ENCODE results near the gene YKT6.
A peak's percentile ranks its signal among the peaks of the same experiment; 100 is the strongest.

Gene YKT6

DNA sequence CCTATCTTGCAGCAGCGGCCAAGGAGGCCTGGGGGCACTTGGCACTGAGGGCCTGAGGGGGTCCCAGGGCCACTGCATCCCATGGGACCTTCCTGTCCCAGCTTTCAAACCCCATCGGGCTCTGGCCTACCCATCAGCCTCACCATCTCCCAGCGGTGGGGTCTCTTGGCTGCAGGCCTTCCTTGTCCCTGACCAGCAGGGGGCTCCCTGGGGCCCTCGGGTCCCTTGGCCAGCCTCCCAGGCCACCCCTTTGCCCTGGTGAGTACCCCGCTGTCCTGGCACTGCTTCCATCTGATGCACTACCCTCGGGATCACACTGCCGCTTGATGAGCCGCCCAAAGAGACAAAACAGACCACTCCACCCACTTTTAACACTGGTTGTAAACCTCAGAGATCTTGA lies 43.5 kb downstream of the YKT6 start (continued):
- TF ChIP-seq, protein P1, sequence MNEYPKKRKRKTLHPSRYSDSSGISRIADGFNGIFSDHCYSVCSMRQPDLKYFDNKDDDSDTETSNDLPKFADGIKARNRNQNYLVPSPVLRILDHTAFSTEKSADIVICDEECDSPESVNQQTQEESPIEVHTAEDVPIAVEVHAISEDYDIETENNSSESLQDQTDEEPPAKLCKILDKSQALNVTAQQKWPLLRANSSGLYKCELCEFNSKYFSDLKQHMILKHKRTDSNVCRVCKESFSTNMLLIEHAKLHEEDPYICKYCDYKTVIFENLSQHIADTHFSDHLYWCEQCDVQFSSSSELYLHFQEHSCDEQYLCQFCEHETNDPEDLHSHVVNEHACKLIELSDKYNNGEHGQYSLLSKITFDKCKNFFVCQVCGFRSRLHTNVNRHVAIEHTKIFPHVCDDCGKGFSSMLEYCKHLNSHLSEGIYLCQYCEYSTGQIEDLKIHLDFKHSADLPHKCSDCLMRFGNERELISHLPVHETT (tag by site-specific recombination; IDR thresholded peaks at IDR 0.05) = no peak
- no peak for TF ChIP-seq ZNF202 (tag by site-specific recombination; IDR thresholded peaks at IDR 0.05; ENCODE audit: borderline replicate concordance)

DNA sequence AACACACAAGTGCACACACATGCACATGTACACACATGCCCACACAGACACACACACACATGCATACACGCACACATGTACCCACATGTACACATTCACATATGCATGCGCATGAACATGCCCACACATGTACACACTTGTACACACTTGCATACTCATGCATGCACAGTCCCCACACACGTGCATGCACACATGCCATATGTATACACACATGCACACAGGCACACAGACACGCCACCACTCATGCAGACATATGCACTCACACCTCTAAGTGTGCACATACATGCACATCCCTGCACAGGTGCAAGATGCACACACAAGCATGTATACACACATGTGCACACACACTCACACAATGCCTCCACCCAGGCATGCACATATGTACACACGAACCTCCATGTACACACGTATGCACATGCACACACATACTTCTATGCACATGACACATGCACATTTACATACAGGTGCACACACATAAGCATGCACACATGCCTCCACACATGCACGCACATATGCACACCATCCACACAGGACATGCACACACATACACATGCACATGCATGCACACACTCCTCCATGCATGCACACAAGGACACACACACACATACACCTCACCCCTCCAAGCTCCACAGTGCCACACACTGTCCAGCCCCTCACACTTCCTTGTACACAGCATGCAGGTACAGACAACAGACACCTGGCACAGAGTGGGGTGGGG lies 45.8 kb downstream of the YKT6 start:
- POLR2A ChIA-PET = no interaction called here

DNA sequence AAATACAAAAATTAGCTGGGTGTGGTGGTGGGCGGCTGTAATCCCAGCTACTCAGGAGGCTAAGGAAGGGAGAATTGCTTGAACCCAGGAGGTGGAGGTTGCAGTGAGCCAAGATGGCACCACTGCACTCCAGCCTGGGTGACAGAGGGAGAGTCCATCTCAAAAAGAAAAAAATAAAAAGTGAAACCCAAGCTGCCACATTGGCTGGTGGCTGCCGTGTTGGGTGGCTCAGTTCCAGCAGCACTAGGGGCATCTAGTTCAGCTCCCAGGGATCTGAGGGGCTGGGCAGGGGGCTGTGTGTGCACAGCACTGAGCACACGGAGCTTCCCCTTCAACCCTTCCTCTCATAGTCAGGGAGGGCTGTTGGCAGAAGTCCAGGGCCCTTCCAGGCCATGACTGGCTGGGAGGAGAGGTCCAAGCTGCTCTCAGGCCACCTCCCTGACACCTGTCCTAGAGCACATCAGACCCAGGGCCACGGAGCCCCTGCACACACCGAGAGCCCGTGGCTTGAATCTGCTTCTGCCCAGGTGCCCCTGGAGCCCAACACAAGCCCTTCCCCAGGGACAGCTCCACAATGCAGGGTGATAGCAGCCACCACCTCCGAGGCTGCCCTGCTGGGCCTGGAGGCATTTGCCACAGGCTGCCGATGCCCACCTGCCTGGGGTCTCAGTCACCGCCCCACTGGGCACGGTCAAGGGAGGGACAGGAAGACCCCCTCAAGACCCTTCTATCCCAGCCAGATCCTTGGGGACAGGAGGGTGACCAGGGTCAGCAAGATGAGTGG lies 47.3 kb downstream of the YKT6 start:
- POLR2A ChIA-PET = interaction anchor here (0.8 kb wide), 1 partner anchor 185 kb away, joined by 3 read pairs; no protein-coding TSS in a partner anchor
- H3K9me3 ChIP-seq (ENCODE audit: control insufficient read depth, insufficient read depth, low read depth, low read length) = no peaks in the 10 kb centered on the region
- no peaks in the 10 kb centered on the region for H3K4me1 ChIP-seq (ENCODE audit: control insufficient read depth, insufficient read depth, low read length)
- H3K4me3 ChIP-seq (ENCODE audit: low read depth, low read length) = no peak overlapping the region
- H3K27ac ChIP-seq (ENCODE audit: extremely low read depth, low read depth, low read length) = no peak overlapping the region
- TF ChIP-seq EGR2 (tag by site-specific recombination; IDR thresholded peaks at IDR 0.05; ENCODE audit: low read depth) (0 out of 2 replicates have a peak, but pooled peaks have one; percentile 14), TCF7L2 (IDR thresholded peaks at IDR 0.05; ENCODE audit: borderline replicate concordance, low read depth, low read length) (no peak), ZNF510 (tag by site-specific recombination; IDR thresholded peaks at IDR 0.05; ENCODE audit: insufficient replicate concordance) (no peak)
- TF ChIP-seq, protein P2, sequence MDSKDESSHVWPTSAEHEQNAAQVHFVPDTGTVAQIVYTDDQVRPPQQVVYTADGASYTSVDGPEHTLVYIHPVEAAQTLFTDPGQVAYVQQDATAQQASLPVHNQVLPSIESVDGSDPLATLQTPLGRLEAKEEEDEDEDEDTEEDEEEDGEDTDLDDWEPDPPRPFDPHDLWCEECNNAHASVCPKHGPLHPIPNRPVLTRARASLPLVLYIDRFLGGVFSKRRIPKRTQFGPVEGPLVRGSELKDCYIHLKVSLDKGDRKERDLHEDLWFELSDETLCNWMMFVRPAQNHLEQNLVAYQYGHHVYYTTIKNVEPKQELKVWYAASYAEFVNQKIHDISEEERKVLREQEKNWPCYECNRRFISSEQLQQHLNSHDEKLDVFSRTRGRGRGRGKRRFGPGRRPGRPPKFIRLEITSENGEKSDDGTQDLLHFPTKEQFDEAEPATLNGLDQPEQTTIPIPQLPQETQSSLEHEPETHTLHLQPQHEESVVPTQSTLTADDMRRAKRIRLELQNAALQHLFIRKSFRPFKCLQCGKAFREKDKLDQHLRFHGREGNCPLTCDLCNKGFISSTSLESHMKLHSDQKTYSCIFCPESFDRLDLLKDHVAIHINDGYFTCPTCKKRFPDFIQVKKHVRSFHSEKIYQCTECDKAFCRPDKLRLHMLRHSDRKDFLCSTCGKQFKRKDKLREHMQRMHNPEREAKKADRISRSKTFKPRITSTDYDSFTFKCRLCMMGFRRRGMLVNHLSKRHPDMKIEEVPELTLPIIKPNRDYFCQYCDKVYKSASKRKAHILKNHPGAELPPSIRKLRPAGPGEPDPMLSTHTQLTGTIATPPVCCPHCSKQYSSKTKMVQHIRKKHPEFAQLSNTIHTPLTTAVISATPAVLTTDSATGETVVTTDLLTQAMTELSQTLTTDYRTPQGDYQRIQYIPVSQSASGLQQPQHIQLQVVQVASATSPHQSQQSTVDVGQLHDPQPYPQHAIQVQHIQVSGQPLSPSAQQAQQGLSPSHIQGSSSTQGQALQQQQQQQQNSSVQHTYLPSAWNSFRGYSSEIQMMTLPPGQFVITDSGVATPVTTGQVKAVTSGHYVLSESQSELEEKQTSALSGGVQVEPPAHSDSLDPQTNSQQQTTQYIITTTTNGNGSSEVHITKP (tag by site-specific recombination; IDR thresholded peaks at IDR 0.05) = peak; percentile 88
- H3K36me3 ChIP-seq (ENCODE audit: control insufficient read depth in 2 of 2, insufficient read depth in 1 of 2, low read length in 2 of 2) = no peaks in the 10 kb centered on the region
- CTCF ChIA-PET = no interaction called here

More for the DNA sequence above, 45.8 kb downstream of the YKT6 start:
- no peak overlapping the region for H3K4me3 ChIP-seq (ENCODE audit: low read depth, low read length)
- H3K4me1 ChIP-seq (ENCODE audit: control insufficient read depth, insufficient read depth, low read length) = no peaks in the 10 kb centered on the region
- no peak overlapping the region for H3K27ac ChIP-seq (ENCODE audit: extremely low read depth, low read depth, low read length)
- H3K9me3 ChIP-seq (ENCODE audit: control insufficient read depth, insufficient read depth, low read depth, low read length) = no peaks in the 10 kb centered on the region
- no peaks in the 10 kb centered on the region for H3K36me3 ChIP-seq (ENCODE audit: control insufficient read depth in 2 of 2, insufficient read depth in 1 of 2, low read length in 2 of 2)
- no peak for TF ChIP-seq ZNF768 (tag by site-specific recombination; IDR thresholded peaks at IDR 0.05)
- TF ChIP-seq, protein P3, sequence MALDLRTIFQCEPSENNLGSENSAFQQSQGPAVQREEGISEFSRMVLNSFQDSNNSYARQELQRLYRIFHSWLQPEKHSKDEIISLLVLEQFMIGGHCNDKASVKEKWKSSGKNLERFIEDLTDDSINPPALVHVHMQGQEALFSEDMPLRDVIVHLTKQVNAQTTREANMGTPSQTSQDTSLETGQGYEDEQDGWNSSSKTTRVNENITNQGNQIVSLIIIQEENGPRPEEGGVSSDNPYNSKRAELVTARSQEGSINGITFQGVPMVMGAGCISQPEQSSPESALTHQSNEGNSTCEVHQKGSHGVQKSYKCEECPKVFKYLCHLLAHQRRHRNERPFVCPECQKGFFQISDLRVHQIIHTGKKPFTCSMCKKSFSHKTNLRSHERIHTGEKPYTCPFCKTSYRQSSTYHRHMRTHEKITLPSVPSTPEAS (tag by site-specific recombination; IDR thresholded peaks at IDR 0.05) = peak; percentile 92
- CTCF ChIA-PET = interaction anchor here (0.6 to 0.8 kb wide), 2 partner anchors 17 to 55 kb away, joined by 3 to 4 read pairs; no protein-coding TSS in a partner anchor

DNA sequence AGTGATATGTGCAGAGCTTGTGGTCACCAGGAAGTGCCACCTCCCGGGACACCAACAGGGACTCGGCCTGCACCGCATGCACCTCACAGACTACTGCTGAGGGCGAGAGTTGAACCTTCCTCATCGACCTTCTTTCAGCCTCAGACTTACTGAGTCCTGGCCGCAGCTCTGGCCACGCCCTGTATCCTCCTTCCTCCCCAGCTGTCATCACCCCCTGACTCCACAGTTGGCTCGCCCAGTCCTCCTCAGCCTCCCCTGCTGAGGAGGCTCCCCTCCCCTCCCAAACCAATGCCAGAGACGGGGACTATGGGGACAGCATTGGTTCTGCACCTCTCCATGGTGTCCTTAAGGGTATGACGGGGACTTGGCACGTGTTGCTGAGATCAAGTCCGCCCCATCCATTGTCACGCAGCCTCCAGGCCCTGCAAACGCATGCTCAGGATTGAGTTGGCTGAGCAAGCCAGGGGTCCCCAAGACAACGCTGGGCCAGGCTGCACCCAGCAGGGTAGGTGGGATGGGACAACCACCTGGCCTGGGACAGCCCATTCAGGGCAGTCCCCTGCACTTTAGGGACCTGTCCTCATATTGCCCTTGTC lies 49.0 kb downstream of the YKT6 start:
- POLR2A ChIA-PET = no interaction called here
- TF ChIP-seq ZBTB21 (tag by site-specific recombination; IDR thresholded peaks at IDR 0.05) = no peak
- TF ChIP-seq, protein P4, sequence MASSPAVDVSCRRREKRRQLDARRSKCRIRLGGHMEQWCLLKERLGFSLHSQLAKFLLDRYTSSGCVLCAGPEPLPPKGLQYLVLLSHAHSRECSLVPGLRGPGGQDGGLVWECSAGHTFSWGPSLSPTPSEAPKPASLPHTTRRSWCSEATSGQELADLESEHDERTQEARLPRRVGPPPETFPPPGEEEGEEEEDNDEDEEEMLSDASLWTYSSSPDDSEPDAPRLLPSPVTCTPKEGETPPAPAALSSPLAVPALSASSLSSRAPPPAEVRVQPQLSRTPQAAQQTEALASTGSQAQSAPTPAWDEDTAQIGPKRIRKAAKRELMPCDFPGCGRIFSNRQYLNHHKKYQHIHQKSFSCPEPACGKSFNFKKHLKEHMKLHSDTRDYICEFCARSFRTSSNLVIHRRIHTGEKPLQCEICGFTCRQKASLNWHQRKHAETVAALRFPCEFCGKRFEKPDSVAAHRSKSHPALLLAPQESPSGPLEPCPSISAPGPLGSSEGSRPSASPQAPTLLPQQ (tag by site-specific recombination; IDR thresholded peaks at IDR 0.05) = no peak
- no peak for TF ChIP-seq ZNF76 (tag by site-specific recombination; IDR thresholded peaks at IDR 0.05; ENCODE audit: borderline replicate concordance, low read depth)
- TF ChIP-seq ZNF404 (tag by site-specific recombination; IDR thresholded peaks at IDR 0.05) = no peak
- TF ChIP-seq ZNF530 (tag by site-specific recombination; IDR thresholded peaks at IDR 0.05; ENCODE audit: low read depth) = no peak
- no peak for TF ChIP-seq REPIN1 (tag by site-specific recombination; IDR thresholded peaks at IDR 0.05; ENCODE audit: low read depth)
- TF ChIP-seq ZNF174 (tag by site-specific recombination; IDR thresholded peaks at IDR 0.05) = no peak
- TF ChIP-seq GLIS2 (tag by site-specific recombination; IDR thresholded peaks at IDR 0.05) = 0 out of 2 replicates have a peak, but pooled peaks have one; percentile 3
- TF ChIP-seq ZBTB20 (tag by site-specific recombination; IDR thresholded peaks at IDR 0.05) = no peak
- no peak for TF ChIP-seq ZNF610 (tag by site-specific recombination; IDR thresholded peaks at IDR 0.05; ENCODE audit: borderline replicate concordance)
- TF ChIP-seq ZNF37A (tag by site-specific recombination; IDR thresholded peaks at IDR 0.05) = no peak

More for the DNA sequence above, 49.0 kb downstream of the YKT6 start:
- Histone ChIP-seq H3K4me1 (ENCODE audit: control insufficient read depth, insufficient read depth, low read length) (no peaks in the 10 kb centered on the region), H3K36me3 (ENCODE audit: control insufficient read depth in 2 of 2, insufficient read depth in 1 of 2, low read length in 2 of 2) (no peaks in the 10 kb centered on the region), H3K9me3 (ENCODE audit: control insufficient read depth, insufficient read depth, low read depth, low read length) (no peaks in the 10 kb centered on the region), H3K4me3 (ENCODE audit: low read depth, low read length) (no peak overlapping the region), H3K27ac (ENCODE audit: extremely low read depth, low read depth, low read length) (no peak overlapping the region)
- CTCF ChIA-PET = no interaction called here

Data from HEK293 (cell line).